IMR-90 (cell line): ENCODE measurements around the gene TREML2. TPM values are rescaled to one million over a fixed set of nuclear protein-coding genes. Genes with fewer than 3 reads are reported as not detected.

Experiments used
- ATAC-seq: fragments of 200-7000 bp; cut with Tn5 transposase; 2 replicates; pipeline ENCODE4 v1.9.1; 2020; ENCODE audit warnings: low read depth, mild to moderate bottlenecking, moderate library complexity
- BruUV-seq: library from RNA; stranded (reverse); fragments of 400-500 nt; replicated peaks from 2 replicates; lab custom pipeline; 2021; lab: Mats Ljungman, UMichigan
- CTCF ChIA-PET: fragments of 300-600 bp; formaldehyde crosslinking; extraction: SDS; loops from one replicate; lab custom pipeline; 2021; ENCODE audit warnings: antibody characterized with exemption; lab: Yijun Ruan, JAX
- POLR2A ChIA-PET: fragments of 300-600 bp; sonication (Branson Sonifier 250); formaldehyde crosslinking; loops from one replicate; lab custom pipeline; 2022; ENCODE audit warnings: antibody characterized with exemption; ENCODE audit not compliant: unreplicated experiment; lab: Charles Lee
- DNase-seq: peaks from one replicate; pipeline ENCODE4 v3.0.0; 2013
- H2AFZ ChIP-seq: replicated peaks from 2 replicates; pipeline ENCODE3; 2013; ENCODE audit warnings: low read length, mild to moderate bottlenecking; ENCODE audit not compliant: poor library complexity
- H2AK5ac ChIP-seq: 2 replicates; pipeline ENCODE4 v1.6.1; 2013; ENCODE audit warnings: low read depth, low read length, inconsistent platforms
- H2AK9ac ChIP-seq: replicated peaks from 2 replicates; pipeline ENCODE3; 2013; ENCODE audit warnings: mild to moderate bottlenecking, low read depth, low read length, moderate library complexity; ENCODE audit not compliant: poor library complexity
- H2BK120ac ChIP-seq: 2 replicates; pipeline ENCODE4 v1.6.1; 2013; ENCODE audit warnings: low read depth, low read length, inconsistent platforms
- H2BK15ac ChIP-seq: 3 replicates; pipeline ENCODE4 v1.6.1; 2013; ENCODE audit warnings: low read depth, low read length, inconsistent platforms
- H2BK20ac ChIP-seq: 2 replicates; pipeline ENCODE4 v1.6.1; 2013; ENCODE audit warnings: low read depth, mild to moderate bottlenecking, inconsistent platforms, low read length, moderate library complexity
- H2BK5ac ChIP-seq: 2 replicates; pipeline ENCODE4 v1.6.1; 2013; ENCODE audit warnings: mild to moderate bottlenecking, low read depth, low read length, inconsistent platforms; ENCODE audit not compliant: poor library complexity, severe bottlenecking
- H3K14ac ChIP-seq: replicated peaks from 2 replicates; pipeline ENCODE4 v1.6.1; 2013; ENCODE audit warnings: low read depth, low read length, inconsistent platforms
- H3K18ac ChIP-seq: 2 replicates; pipeline ENCODE4 v1.6.1; 2013; ENCODE audit warnings: low read depth, low read length, control low read depth
- H3K23ac ChIP-seq: 2 replicates; pipeline ENCODE4 v1.6.1; 2013; ENCODE audit warnings: low read depth, low read length, inconsistent platforms
- H3K27ac ChIP-seq: 2 replicates; pipeline ENCODE4 v1.5.1; 2013; ENCODE audit warnings: mild to moderate bottlenecking, control low read depth, low read length; ENCODE audit not compliant: insufficient read depth
- H3K27me3 ChIP-seq: 2 replicates; pipeline ENCODE4 v1.6.1; 2013; ENCODE audit warnings: low read length; ENCODE audit not compliant: control insufficient read depth, insufficient read depth
- H3K36me3 ChIP-seq: 2 replicates; pipeline ENCODE4 v1.6.1; 2013; ENCODE audit warnings: low read length, mixed read lengths; ENCODE audit not compliant: control insufficient read depth, insufficient read depth
- H3K4ac ChIP-seq: 2 replicates; pipeline ENCODE4 v1.6.1; 2013; ENCODE audit warnings: low read depth, low read length, inconsistent platforms
- H3K4me1 ChIP-seq: 2 replicates; pipeline ENCODE4 v1.6.1; 2013; ENCODE audit warnings: low read length, mixed read lengths; ENCODE audit not compliant: control insufficient read depth, insufficient read depth
- H3K4me2 ChIP-seq: 2 replicates; pipeline ENCODE4 v1.6.1; 2013; ENCODE audit warnings: low read depth, mild to moderate bottlenecking, control low read depth, low read length, moderate library complexity
- H3K4me3 ChIP-seq: 2 replicates; pipeline ENCODE4 v1.5.1; 2013; ENCODE audit warnings: low read depth, mild to moderate bottlenecking, control low read depth, low read length, moderate library complexity; ENCODE audit not compliant: insufficient read depth
- H3K56ac ChIP-seq: 2 replicates; pipeline ENCODE4 v1.6.1; 2013; ENCODE audit warnings: low read length, inconsistent platforms; ENCODE audit not compliant: insufficient read depth; ENCODE audit errors: extremely low read depth
- H3K79me1 ChIP-seq, 2 experiments: 2 replicates each; pipeline ENCODE4 v1.6.1; 2013; ENCODE audit warnings: low read length in 2 of 2, inconsistent platforms in 1 of 2, low read depth in 1 of 2
- H3K9ac ChIP-seq: 2 replicates; pipeline ENCODE4 v1.6.1; 2013; ENCODE audit warnings: low read depth, low read length, control low read depth
- H3K9me1 ChIP-seq: 2 replicates; pipeline ENCODE4 v1.6.1; 2013; ENCODE audit warnings: low read length, inconsistent platforms; ENCODE audit not compliant: insufficient read depth
- H3K9me3 ChIP-seq: 2 replicates; pipeline ENCODE4 v1.6.1; 2013; ENCODE audit warnings: low read length; ENCODE audit not compliant: control insufficient read depth, insufficient read depth
- H4K20me1 ChIP-seq: 2 replicates; pipeline ENCODE4 v1.6.1; 2013; ENCODE audit warnings: low read length, inconsistent platforms; ENCODE audit not compliant: insufficient read depth
- H4K5ac ChIP-seq: 2 replicates; pipeline ENCODE4 v1.6.1; 2013; ENCODE audit warnings: mild to moderate bottlenecking, low read depth, low read length, control low read depth
- H4K8ac ChIP-seq, 2 experiments: 2 replicates each; pipeline ENCODE4 v1.6.1; 2013; ENCODE audit warnings: low read depth in 2 of 2, low read length in 2 of 2, control low read depth in 1 of 2, inconsistent platforms in 1 of 2
- H4K91ac ChIP-seq: 2 replicates; pipeline ENCODE4 v1.6.1; 2013; ENCODE audit warnings: low read depth, low read length, inconsistent platforms; ENCODE audit not compliant: insufficient read depth
- CEBPB ChIP-seq: IDR thresholded peaks from 2 replicates; pipeline ENCODE4 v1.6.1; 2012; ENCODE audit warnings: low read depth, low read length, improper control_type of control experiment
- ELK1 ChIP-seq: fragments of 150-350 bp; IDR thresholded peaks from 2 replicates; pipeline ENCODE4 v1.6.1; 2016; ENCODE audit warnings: low read depth, mild to moderate bottlenecking, low read length, moderate library complexity, borderline replicate concordance
- WGBS, 2 experiments: methylation state at CpG; one replicate each; pipeline versions ENCODE4 v1.1.5 to v1.1.7; 2013; ENCODE audit warnings: missing lambda C conversion rate in 2 of 2; ENCODE audit not compliant: insufficient read length in 1 of 2; ENCODE audit errors: extremely low coverage in 2 of 2; 5-methylcytosine and 5-hydroxymethylcytosine counted together
- dilution Hi-C: fragments of 300-500 bp; cut with HindIII; formaldehyde crosslinking; loops from one replicate; pipeline ENCODE4 v1.14.3; 2018; ENCODE audit warnings: low sequenced_read_pairs; ENCODE audit not compliant: unreplicated experiment
- in situ Hi-C: fragments of 300-500 bp; cut with MboI; formaldehyde crosslinking; loops from 3 replicates; pipeline ENCODE4 v1.14.3; 2019; ENCODE audit warnings: low sequenced_read_pairs, inconsistent platforms, mixed read lengths
- intact Hi-C: fragments of 100-400 bp; cut with micrococcal nuclease; formaldehyde crosslinking; loops from 2 replicates; pipeline ENCODE4 v1.10.0; 2022
- polyA plus RNA-seq, 3 experiments: library from polyadenylated mRNA; depleted of rRNA; stranded (reverse); fragments of >200 nt; gene quantifications; 2 replicates each; pipeline ENCODE4 v1.2.3, GENCODE V29; 2012; ENCODE audit warnings: low replicate concordance in 1 of 3
- total RNA-seq: library from RNA; depleted of rRNA; stranded (reverse); fragments of >200 nt; gene quantifications from 2 replicates; pipeline ENCODE4 v1.2.3, GENCODE V29; 2012
- TF ChIP-seq, protein P1 (sequence below): fragments of 150-350 bp; IDR thresholded peaks from 2 replicates; pipeline ENCODE4 v1.6.1; 2017; ENCODE audit warnings: mild to moderate bottlenecking, antibody characterized with exemption, low read length, low read depth

Gene TREML2
- total and polyA plus RNA-seq, 2 of the 4 experiments (the other 2 are of a cell fraction): not detected

DNA sequence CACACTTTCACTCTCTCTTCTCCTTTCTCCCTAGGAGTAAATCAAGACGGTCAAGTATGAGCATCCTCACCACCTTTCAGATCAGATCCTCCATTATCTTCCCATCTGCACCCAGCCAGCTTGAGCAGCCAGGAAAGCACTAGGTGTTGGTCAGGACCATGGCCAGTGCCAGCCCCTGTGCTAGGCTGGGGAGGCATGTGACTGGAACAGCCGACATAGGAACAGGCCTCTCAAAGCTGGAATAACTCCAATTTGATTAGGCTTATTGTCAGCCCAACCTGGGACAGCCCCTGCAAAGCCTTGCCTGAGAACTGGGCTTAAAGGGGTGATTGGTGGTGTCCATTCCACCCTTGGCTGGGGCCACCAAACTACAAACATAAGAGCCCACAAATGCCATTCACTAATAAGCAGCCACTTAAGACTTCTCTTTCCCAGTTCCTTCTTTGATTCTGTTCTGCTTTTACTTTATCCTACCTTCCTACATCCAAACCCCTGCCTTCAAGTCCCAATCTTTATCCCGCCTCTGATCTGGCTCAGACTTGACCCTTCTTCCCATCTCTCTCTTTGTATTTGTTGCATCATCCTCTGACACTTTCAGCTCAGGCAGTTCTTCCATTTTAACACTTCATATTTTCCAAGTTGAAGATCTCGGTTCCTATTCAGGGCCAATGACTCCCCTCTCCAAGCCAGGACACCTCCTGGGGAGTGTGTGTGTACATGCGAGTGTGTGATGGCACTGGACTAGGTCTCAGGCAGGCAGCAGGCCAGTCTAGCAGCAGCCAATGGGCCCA is 33.6 kb downstream of the TREML2 start:
- 71% methylated on average over 1 of the region's 5 CpGs; no CpG with 5 or more reads in 1 of the 2 experiments for WGBS, 2 experiments
- H2BK5ac ChIP-seq: no peak overlapping the region
- H3K4ac ChIP-seq: no peak overlapping the region
- H4K8ac ChIP-seq: no peak overlapping the region
- intact Hi-C loops: no loop called here
- H2BK20ac ChIP-seq: no peak overlapping the region
- no peaks in the 10 kb centered on the region for H3K36me3 ChIP-seq
- no peaks in the 10 kb centered on the region for H3K79me1 ChIP-seq
- H3K4me2 ChIP-seq: no peak overlapping the region
- DNase-seq (peak; percentile 19), ATAC-seq (peak; percentile 72)
- H3K9me3 ChIP-seq: no peaks in the 10 kb centered on the region
- no peak overlapping the region for H3K4me3 ChIP-seq
- in situ Hi-C loops: no loop called here
- H3K14ac ChIP-seq: no peak overlapping the region
- no peak overlapping the region for H4K91ac ChIP-seq
- no TSS peak for BruUV-seq
- H4K5ac ChIP-seq: no peak overlapping the region
- ChIA-PET CTCF (no interaction called here), POLR2A (no interaction called here)
- H3K27ac ChIP-seq: no peak overlapping the region
- no peak overlapping the region for H3K18ac ChIP-seq
- no peak overlapping the region for H2AK5ac ChIP-seq
- H4K20me1 ChIP-seq: no peaks in the 10 kb centered on the region
- no peak overlapping the region for H2AFZ ChIP-seq
- H2BK120ac ChIP-seq: no peak overlapping the region
- no peaks in the 10 kb centered on the region; the same call in 1 of the 2 replicates for H3K9me1 ChIP-seq
- no peak overlapping the region for H3K56ac ChIP-seq
- no peak overlapping the region for H2BK15ac ChIP-seq
- no peak overlapping the region for H3K23ac ChIP-seq
- dilution Hi-C loops: no loop called here
- no peaks in the 10 kb centered on the region for H3K4me1 ChIP-seq
- H3K27me3 ChIP-seq: peaks cover 3% of the 10 kb centered on the region; the same call in 1 of the 2 replicates
- TF ChIP-seq ELK1: no peak
- TF ChIP-seq, protein P1, sequence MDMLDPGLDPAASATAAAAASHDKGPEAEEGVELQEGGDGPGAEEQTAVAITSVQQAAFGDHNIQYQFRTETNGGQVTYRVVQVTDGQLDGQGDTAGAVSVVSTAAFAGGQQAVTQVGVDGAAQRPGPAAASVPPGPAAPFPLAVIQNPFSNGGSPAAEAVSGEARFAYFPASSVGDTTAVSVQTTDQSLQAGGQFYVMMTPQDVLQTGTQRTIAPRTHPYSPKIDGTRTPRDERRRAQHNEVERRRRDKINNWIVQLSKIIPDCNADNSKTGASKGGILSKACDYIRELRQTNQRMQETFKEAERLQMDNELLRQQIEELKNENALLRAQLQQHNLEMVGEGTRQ: peak; percentile 38; the same call in 1 of the 2 replicates
- 0 out of 2 replicates have a peak, but pooled peaks have one; percentile 3 for TF ChIP-seq CEBPB
- H3K9ac ChIP-seq: no peak overlapping the region
- H2AK9ac ChIP-seq: peak overlapping the region; percentile 33
